Stimulated activated CD4-positive, alpha-beta T cell treated with anti-CD3 and anti-CD28 coated beads, Interleukin-12 subunit alpha, Interleukin-12 subunit beta, amount 100 ng/mL, for 24 hours (primary cell): Measurements from ENCODE around the gene G6PD.

Experiments
- DNase-seq, 2 experiments: peaks; one replicate each; pipeline ENCODE4 v3.0.0-alpha.2; 2020; ENCODE audit warnings: low read depth in 2 of 2

Gene G6PD

DNA sequence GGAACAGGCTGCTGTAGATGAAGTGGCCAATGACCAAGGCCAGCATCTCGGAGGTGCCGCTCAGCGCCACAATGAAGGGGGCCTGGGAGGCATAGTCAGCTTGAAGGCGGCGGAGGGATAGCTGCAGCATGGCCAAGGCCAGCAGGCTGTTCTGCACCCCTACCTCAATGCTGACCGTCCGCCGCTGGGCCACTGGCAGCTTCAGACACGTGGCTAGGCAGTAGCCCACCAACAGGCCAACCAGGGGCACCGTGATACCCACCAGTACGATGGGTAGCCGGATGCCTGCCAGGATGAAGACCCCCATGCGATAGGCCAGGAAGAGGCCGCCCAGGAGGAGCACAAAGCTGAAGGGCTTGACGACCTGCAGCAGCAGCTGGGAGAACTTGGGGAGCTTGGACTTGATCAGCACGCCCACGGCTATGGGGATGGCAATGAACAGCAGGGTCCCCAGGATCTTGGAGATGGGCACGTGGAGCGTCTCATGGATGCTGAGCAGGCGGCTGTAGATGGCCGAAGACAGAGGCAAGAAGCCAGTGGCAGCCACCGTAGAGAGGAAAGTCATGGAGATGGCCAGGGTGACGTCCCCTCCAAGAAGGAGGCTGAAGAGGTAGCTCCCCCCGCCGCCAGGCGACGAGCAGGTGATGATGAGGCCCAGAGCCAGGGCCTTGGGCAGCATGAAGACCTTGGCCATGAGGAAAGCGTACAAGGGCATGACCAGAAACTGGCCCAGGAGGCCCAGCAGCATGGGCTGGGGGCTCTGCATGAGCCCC lies 58.9 kb downstream of the G6PD start:
- no peak for DNase-seq

DNA sequence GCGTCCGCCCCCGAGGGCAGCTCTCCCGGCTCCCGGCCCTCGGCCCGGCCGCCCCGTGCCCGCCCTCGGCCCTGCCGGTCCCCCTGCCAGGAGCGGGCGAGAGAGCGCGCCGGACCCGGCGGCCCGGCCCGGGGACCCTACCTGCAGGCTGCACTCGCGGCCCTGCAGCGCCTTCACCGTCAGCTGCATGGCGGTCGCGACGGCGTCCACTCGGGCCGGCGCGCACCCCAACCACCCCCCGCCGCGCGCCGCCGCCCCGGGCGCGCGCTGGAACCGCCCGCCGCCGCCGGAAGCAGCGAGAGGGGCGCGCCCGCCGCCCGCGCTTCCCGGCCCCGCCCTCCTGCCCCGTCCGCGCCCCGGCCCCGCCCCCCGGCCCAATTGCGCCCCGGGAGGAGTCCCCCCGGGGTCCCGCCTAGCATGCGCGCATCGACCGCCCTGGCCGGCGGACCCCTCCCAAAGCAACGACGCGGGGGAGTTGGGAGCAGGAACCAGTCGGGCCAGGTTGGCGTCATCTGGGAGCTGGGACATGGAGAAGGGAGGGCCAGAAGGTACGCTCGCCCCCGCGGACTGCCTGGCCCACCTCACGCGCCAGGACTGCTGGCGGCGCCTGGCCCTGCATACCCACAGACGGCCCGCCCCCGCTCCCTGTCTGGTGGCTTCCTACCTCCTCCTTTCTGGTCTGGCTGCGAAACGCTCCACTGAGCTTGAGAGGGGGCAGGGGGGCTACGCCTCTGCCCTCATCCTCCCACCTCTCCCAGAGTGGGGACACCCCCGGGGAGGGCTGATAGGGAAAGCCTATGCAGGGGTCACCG lies 60.0 kb downstream of the G6PD start, which contains the start of gene UBL4A:
Gene UBL4A, minus strand, starts transcription at position 220 of the 812 bp plus-strand sequence. Its CDS starts 31 bp downstream, at position 189.
- peak; percentile 36 to 41 for DNase-seq

DNA sequence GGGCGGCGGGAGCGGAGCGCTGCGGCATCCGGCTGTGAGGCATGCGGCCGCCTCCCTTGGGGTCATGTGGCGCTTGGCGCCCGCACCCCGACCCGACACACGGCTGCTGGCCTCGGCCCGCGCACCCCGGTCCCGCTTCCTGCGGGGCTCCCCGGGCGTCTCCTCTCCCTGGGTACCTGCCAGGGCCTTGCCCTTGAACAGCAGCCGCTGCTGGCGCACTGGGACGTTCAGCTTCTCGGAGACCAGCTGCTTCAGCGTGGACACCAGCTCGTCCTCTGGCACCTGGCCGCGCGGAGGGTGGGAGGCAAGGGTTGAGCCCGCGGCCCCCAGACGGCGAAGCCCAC lies 60.6 kb downstream of the G6PD start:
- DNase-seq: no peak

GRCh38 chrX:154485150-154486051 lies 61.2 kb downstream of the G6PD start:
- DNase-seq: no peak

DNA sequence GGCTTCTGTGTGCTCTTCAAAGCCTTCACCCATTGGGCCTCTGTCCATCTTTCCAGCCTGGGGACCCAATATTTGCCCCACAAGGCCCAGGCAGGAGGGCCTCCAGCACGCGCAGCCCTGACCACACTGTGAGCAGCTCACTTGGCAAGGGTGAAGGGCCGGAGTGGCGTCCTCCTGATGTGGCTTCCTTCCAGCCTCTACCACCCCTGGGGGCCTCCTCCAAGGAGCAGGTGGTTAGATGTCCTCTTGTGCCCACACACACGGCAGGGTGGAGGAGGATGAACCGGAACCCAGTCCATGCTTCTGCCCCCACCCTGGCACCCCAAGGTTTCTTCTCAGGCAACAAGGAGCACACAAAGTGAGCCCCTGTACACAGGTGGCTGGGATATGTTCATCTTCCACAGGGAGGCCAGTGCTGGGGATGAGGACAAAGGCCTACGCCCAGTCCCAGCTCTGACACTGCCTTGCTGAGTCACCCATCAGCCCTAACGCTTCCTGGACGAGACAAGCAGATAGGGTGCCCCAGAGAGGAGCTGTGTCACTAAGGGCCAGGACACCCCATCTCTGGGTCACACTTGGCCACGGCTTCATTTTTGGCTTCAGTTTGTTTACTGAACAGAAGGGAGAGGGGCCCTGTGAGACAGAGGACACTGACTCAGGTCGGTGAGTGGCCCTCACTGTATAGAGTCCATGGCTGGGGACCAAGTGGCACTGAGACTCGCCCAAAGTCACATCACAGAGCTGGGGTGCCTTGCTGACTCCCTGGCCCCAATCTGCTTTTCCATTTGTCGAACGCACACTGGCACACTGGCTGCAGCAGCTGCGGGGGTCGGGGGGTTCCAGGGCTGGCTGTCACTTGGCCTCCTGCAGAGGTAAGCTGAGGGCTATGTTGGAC lies 62.1 kb downstream of the G6PD start:
- no peak for DNase-seq

- no peak for DNase-seq
Measured at GRCh38 chrX:154483325-154483724, 63.3 kb downstream of the G6PD start.

GRCh38 chrX:154482786-154483185 lies 63.9 kb downstream of the G6PD start:
- no peak for DNase-seq

DNA sequence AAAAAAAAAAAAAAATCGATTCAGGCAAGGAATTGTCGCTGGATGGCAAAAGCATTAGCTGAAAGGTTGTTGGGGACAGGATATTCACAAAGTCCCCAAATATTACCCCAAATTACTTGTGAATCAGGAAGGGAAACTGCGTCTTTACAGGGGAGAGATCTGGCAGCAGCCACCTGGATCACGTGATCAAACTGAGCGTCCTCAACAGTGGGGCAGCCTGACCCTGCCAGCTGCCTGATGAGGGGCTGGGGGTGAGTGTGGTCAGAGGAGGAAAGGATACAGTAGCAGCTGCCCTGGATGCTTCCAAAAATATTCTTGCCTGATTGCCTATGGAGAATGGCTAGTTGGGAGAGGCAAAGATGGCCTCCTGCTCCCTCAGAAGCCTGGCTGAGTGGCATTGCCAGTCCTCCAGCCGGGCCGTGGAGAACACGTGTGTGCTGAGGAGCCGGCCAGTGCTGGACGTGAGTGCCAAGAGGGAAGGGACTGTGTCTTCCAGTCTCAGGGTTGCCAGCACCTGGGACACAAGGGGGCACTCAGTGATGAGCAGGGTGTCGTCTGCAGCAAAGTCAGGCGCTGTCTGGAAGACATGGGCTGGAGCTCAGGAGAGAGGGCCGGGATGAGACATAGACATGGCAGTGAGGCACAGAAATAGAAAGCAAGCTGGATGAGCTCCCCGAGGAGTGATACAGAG lies 64.6 kb downstream of the G6PD start:
- DNase-seq: no peak
